K562 (cell line): ENCODE measurements around the gene GALNT17. TPM values are rescaled to one million over a fixed set of nuclear protein-coding genes. Genes with fewer than 3 reads are reported as not detected.

Source experiments
- ATAC-seq: fragments of 200-7000 bp; cut with Tn5 transposase; 3 replicates; pipeline ENCODE4 v1.9.1; 2020; ENCODE audit warnings: moderate library complexity
- BruUV-seq: library from RNA; stranded (reverse); fragments of 400-500 nt; replicated peaks from 2 replicates; lab custom pipeline; 2021; lab: Mats Ljungman, UMichigan
- CTCF ChIA-PET: fragments of 300-600 bp; formaldehyde crosslinking; extraction: SDS; loops from one replicate; lab custom pipeline; 2021; ENCODE audit warnings: low intra/inter-chr PET ratio; lab: Yijun Ruan, JAX
- POLR2A ChIA-PET: fragments of 300-600, 350-650 bp; sonication (Branson Sonifier 250); formaldehyde crosslinking; extraction: SDS; loops from one replicate; lab custom pipeline; 2021; ENCODE audit warnings: antibody characterized with exemption, inconsistent platforms; lab: Yijun Ruan, JAX
- DNase-seq, 4 experiments: peaks; one replicate each; pipeline versions ENCODE4 v3.0.0 to v3.0.0-alpha.2; 2011 to 2018; ENCODE audit warnings: low spot score in 3 of 4, mixed read lengths in 3 of 4; ENCODE audit errors: extremely low read depth in 1 of 4
- FAIRE-seq: peaks from 2 replicates; lab custom pipeline; 2011; peaks lifted over from hg19 to GRCh38; lab: Jason Lieb, UNC
- H2AFZ ChIP-seq: 2 replicates; pipeline ENCODE4 v1.6.0; 2011; ENCODE audit warnings: low read depth, low read length, control low read depth, inconsistent platforms
- H3K27ac ChIP-seq: fragments of 200-600 bp; 3 replicates; pipeline ENCODE4 v1.8.0; 2011; ENCODE audit warnings: low read depth, mild to moderate bottlenecking, control low read depth, inconsistent platforms, low read length, moderate library complexity, mixed read lengths; ENCODE audit errors: extremely low read depth
- H3K27me3 ChIP-seq, 2 experiments: fragments of 300-600 bp in 1 of 2; 2 replicates in 1 of 2; 3 replicates in 1 of 2; pipeline versions ENCODE4 v1.6.0 to v1.8.0; 2011; ENCODE audit warnings: inconsistent platforms in 2 of 2, low read length in 2 of 2, mild to moderate bottlenecking in 1 of 2, mixed read lengths in 1 of 2, moderate library complexity in 1 of 2; ENCODE audit not compliant: control insufficient read depth in 2 of 2, insufficient read depth in 2 of 2
- H3K36me3 ChIP-seq: fragments of 300-600 bp; 3 replicates; pipeline ENCODE4 v1.8.0; 2011; ENCODE audit warnings: mild to moderate bottlenecking, low read length, inconsistent platforms; ENCODE audit not compliant: control insufficient read depth, insufficient read depth
- H3K4me1 ChIP-seq, 2 experiments: fragments of 200-600 bp in 1 of 2; replicated peaks in 1 of 2; 2 replicates in 1 of 2; 3 replicates in 1 of 2; pipeline versions ENCODE4 v1.5.1 to v1.8.0; 2011; ENCODE audit warnings: inconsistent platforms in 2 of 2, low read length in 2 of 2, mild to moderate bottlenecking in 1 of 2, mixed read lengths in 1 of 2, moderate library complexity in 1 of 2; ENCODE audit not compliant: control insufficient read depth in 2 of 2, insufficient read depth in 2 of 2
- H3K4me2 ChIP-seq: 2 replicates; pipeline ENCODE4 v1.6.1; 2011; ENCODE audit warnings: low read length, control low read depth, inconsistent platforms, mixed read lengths; ENCODE audit not compliant: insufficient read depth
- H3K4me3 ChIP-seq: fragments of 200-600 bp; sonication (generic), shearing (Covaris generic); 2 replicates; pipeline ENCODE4 v1.5.1; 2016; ENCODE audit warnings: control low read depth, inconsistent platforms
- H3K79me2 ChIP-seq: fragments of 200-600 bp; 3 replicates; pipeline ENCODE4 v1.8.0; 2011; ENCODE audit warnings: low read length, inconsistent platforms; ENCODE audit not compliant: control insufficient read depth, insufficient read depth
- H3K9ac ChIP-seq, 2 experiments: 2 replicates each; pipeline versions ENCODE4 v1.6.0 to v1.6.1; 2011; ENCODE audit warnings: low read depth in 2 of 2, low read length in 2 of 2, control low read depth in 1 of 2, inconsistent platforms in 1 of 2, mild to moderate bottlenecking in 1 of 2, mixed read lengths in 1 of 2; ENCODE audit not compliant: insufficient read depth in 1 of 2
- H3K9me1 ChIP-seq: one replicate; pipeline ENCODE4 v1.6.0; 2011; ENCODE audit warnings: inconsistent platforms, mild to moderate bottlenecking, low read length, moderate library complexity; ENCODE audit not compliant: control insufficient read depth, insufficient read depth
- H3K9me3 ChIP-seq: replicated peaks from 2 replicates; pipeline ENCODE4 v1.5.1; 2011; ENCODE audit warnings: low read depth, low read length, inconsistent platforms; ENCODE audit not compliant: control insufficient read depth, insufficient read depth
- H4K20me1 ChIP-seq: replicated peaks from 2 replicates; pipeline ENCODE4 v1.6.1; 2011; ENCODE audit warnings: low read length, inconsistent platforms, mixed read lengths; ENCODE audit not compliant: control insufficient read depth, insufficient read depth
- ETS2 ChIP-seq: IDR thresholded peaks from 2 replicates; pipeline ENCODE4 v1.6.1; 2016; ENCODE audit warnings: borderline replicate concordance, missing genetic modification characterization, mild to moderate bottlenecking, moderate library complexity, missing compliant biosample characterization; ENCODE audit not compliant: poor library complexity, severe bottlenecking
- ETV6 ChIP-seq, 3 experiments: fragments of 150-350 bp in 1 of 3; sonication (generic) in 1 of 3; formaldehyde crosslinking in 1 of 3; IDR thresholded peaks; 2 replicates each; pipeline versions ENCODE4 v1.6.1 to v1.8.0; 2014 to 2022; ENCODE audit warnings: borderline replicate concordance in 2 of 3, low read depth in 2 of 3, antibody characterized with exemption in 1 of 3, low read length in 1 of 3, mild to moderate bottlenecking in 1 of 3, missing genetic modification reagents in 1 of 3
- GATAD2A ChIP-seq: fragments of 450-650 bp; IDR thresholded peaks from 2 replicates; pipeline ENCODE4 v1.6.1; 2017
- MTA1 ChIP-seq: fragments of 450-650 bp; IDR thresholded peaks from 2 replicates; pipeline ENCODE4 v1.6.1; 2017; ENCODE audit warnings: borderline replicate concordance
- SMAD4 ChIP-seq: fragments of 250-450 bp; sonication (Bioruptor Pico); conservative IDR thresholded peaks from 2 replicates; pipeline ENCODE4 v1.8.0; 2021; ENCODE audit warnings: inconsistent platforms, mild to moderate bottlenecking, moderate library complexity
- WGBS: fragments of 100-300 bp; shearing (Covaris generic); methylation state at CpG from one replicate; pipeline ENCODE4 v1.1.6; 2016; ENCODE audit warnings: low coverage, mixed read lengths; ENCODE audit not compliant: insufficient coverage; ENCODE audit errors: missing lambda C conversion rate; 5-methylcytosine and 5-hydroxymethylcytosine counted together
- in situ Hi-C: fragments of 300-500 bp; cut with MboI; formaldehyde crosslinking; loops from 4 replicates; pipeline ENCODE4 v1.15.0; 2018; ENCODE audit warnings: inconsistent platforms, mixed read lengths
- intact Hi-C: fragments of 100-400 bp; cut with micrococcal nuclease; formaldehyde crosslinking; loops from 2 replicates; pipeline ENCODE4 v1.14.2; 2022
- polyA plus RNA-seq, 8 experiments: library from polyadenylated mRNA; depleted of rRNA in 4 of 8; stranded (reverse) in 5 of 8; unstranded in 3 of 8; fragments of >200 nt; fragmentation: Nextera tagmentation in 2 of 8; fragmentation: Illumina TruSeq in 1 of 8; extraction: Ambion mirVana in 2 of 8; extraction: Trizol in 1 of 8; gene quantifications; 2 replicates each; pipeline versions ENCODE4 v1.2.1 to v1.2.3, GENCODE V29; 2011 to 2014; ENCODE audit warnings: inconsistent platforms in 1 of 8, missing spikeins in 1 of 8
- total RNA-seq, 7 experiments: library from RNA; depleted of rRNA in 6 of 7; stranded (reverse); fragments of >200 nt in 6 of 7; fragmentation: Illumina TruSeq in 2 of 7; extraction: Trizol in 2 of 7; gene quantifications; 2 replicates each; pipeline versions ENCODE4 v1.2.1 to v1.2.3, GENCODE V29; 2011 to 2021; ENCODE audit warnings: low replicate concordance in 1 of 7
- TF ChIP-seq, protein P1 (sequence below): sonication (generic); formaldehyde crosslinking; IDR thresholded peaks from 2 replicates; pipeline ENCODE4 v1.8.0; 2022; ENCODE audit warnings: mild to moderate bottlenecking, missing genetic modification reagents, borderline replicate concordance
- TF ChIP-seq, protein P2 (sequence below): fragments of 450-650 bp; conservative IDR thresholded peaks from 2 replicates; pipeline ENCODE4 v1.6.1; 2016; ENCODE audit warnings: missing genetic modification characterization, low read depth, mild to moderate bottlenecking, control low read depth, missing compliant biosample characterization

Gene GALNT17
- total and polyA plus RNA-seq, 9 of the 15 experiments (the other 6 are each of a cell fraction or from before 2014, with no cell fraction given), result not detected

DNA sequence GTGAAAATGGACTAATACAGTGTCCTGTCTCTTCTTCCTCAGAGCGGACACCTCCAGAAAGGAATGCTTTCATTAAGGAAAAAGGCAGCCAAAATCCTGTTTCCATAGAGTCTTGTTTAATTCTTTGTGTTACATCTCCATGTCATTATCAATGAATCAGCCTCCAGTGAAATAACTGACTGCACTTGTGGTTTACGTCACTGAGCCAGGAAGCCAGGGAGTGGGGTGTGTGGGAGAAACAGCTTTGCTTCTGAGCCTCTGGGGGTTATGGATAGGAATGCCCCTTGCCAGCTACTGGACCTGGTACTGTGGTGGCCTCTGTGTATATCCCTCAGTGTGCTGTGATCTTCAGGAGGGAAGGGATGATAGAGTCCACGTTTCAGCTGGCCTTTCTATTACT is 416.8 kb downstream of the GALNT17 start (continued):
- TF ChIP-seq ETS2 (tag), result no peak
- TF ChIP-seq GATAD2A, result no peak
- TF ChIP-seq, all 486 proteins: peak for 0

DNA sequence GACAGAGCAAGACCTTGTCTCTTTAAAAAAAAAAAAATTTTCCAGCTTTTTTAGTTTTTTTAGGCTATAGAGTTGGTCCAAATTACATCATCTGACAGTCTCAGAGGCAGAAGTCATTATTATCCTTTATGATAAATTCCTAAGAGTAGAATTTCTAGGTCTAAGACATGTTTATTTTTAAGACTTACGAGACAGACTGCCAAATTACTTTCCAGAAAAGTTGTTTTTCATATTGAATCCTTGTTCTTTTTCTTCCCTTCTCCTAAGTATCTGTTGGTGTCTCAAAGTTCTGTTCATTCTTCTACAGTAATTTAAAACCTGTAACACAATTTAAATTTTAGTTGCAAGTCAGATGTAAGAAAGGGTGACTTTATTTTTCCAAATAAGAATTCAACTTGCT is 421.4 kb downstream of the GALNT17 start:
- H3K9me1 ChIP-seq, result no peaks in the 10 kb centered on the region
- TF ChIP-seq MTA1 (no peak), ETV6 (IDR thresholded peaks at IDR 0.05; ENCODE audit: borderline replicate concordance in 1 of 2, low read depth in 2 of 2, low read length in 1 of 2) (no peak), ETV6 (CRISPR knock-in tag; IDR thresholded peaks at IDR 0.05; ENCODE audit: borderline replicate concordance) (no peak), SMAD4 (CRISPR knock-in tag) (no peak)
- TF ChIP-seq, protein P1, sequence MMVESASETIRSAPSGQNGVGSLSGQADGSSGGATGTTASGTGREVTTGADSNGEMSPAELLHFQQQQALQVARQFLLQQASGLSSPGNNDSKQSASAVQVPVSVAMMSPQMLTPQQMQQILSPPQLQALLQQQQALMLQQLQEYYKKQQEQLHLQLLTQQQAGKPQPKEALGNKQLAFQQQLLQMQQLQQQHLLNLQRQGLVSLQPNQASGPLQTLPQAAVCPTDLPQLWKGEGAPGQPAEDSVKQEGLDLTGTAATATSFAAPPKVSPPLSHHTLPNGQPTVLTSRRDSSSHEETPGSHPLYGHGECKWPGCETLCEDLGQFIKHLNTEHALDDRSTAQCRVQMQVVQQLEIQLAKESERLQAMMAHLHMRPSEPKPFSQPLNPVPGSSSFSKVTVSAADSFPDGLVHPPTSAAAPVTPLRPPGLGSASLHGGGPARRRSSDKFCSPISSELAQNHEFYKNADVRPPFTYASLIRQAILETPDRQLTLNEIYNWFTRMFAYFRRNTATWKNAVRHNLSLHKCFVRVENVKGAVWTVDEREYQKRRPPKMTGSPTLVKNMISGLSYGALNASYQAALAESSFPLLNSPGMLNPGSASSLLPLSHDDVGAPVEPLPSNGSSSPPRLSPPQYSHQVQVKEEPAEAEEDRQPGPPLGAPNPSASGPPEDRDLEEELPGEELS (CRISPR knock-in tag), result no peak
- TF ChIP-seq, protein P2, sequence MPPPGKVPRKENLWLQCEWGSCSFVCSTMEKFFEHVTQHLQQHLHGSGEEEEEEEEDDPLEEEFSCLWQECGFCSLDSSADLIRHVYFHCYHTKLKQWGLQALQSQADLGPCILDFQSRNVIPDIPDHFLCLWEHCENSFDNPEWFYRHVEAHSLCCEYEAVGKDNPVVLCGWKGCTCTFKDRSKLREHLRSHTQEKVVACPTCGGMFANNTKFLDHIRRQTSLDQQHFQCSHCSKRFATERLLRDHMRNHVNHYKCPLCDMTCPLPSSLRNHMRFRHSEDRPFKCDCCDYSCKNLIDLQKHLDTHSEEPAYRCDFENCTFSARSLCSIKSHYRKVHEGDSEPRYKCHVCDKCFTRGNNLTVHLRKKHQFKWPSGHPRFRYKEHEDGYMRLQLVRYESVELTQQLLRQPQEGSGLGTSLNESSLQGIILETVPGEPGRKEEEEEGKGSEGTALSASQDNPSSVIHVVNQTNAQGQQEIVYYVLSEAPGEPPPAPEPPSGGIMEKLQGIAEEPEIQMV, result no peak
- POLR2A ChIA-PET, result no interaction called here
- no peak overlapping the region for H2AFZ ChIP-seq
- no peak overlapping the region for H3K4me3 ChIP-seq
- no peaks in the 10 kb centered on the region for H3K27me3 ChIP-seq
- intact Hi-C loops, result no loop called here
- FAIRE-seq, result no peak
- no peaks in the 10 kb centered on the region for H4K20me1 ChIP-seq
- BruUV-seq, result no TSS peak
- H3K9ac ChIP-seq, result no peak overlapping the region
- no peaks in the 10 kb centered on the region for H3K4me1 ChIP-seq
- CTCF ChIA-PET, result no interaction called here
- no peak overlapping the region for H3K27ac ChIP-seq
- no peak for DNase-seq
- WGBS, result 0% methylated on average over 1 of the region's 1 CpG
- H3K9me3 ChIP-seq, result no peaks in the 10 kb centered on the region
- ATAC-seq, result no peak
- H3K79me2 ChIP-seq, result no peaks in the 10 kb centered on the region
- in situ Hi-C loops, result no loop called here
- no peak overlapping the region for H3K4me2 ChIP-seq
- no peaks in the 10 kb centered on the region for H3K36me3 ChIP-seq
